Activated CD4-positive, alpha-beta T cell treated with anti-CD3 and anti-CD28 coated beads for 1 hour (primary cell): ENCODE measurements around the gene IL26.
A peak's percentile ranks its signal among the peaks of the same experiment; 100 is the strongest.

Experiments
- DNase-seq: peaks from one replicate; pipeline ENCODE4 v3.0.0-alpha.2; 2020

Gene IL26

GRCh38 chr12:68225576-68226476 lies at the start of gene IL26:
Gene IL26 (minus strand): TSS chr12:68225810. CDS start chr12:68225756, 54 bp downstream.
- DNase-seq, result no peak

GRCh38 chr12:68272732-68273131 lies 47.1 kb upstream of the IL26 start:
- DNase-seq, result no peak

GRCh38 chr12:68271346-68271745 lies 45.7 kb upstream of the IL26 start:
- no peak for DNase-seq

GRCh38 chr12:68270358-68270757 lies 44.7 kb upstream of the IL26 start:
- DNase-seq, result no peak

GRCh38 chr12:68269779-68270178 lies 44.2 kb upstream of the IL26 start:
- no peak for DNase-seq

- no peak for DNase-seq
Observed at GRCh38 chr12:68268967-68269366, 43.4 kb upstream of the IL26 start.

GRCh38 chr12:68267892-68268396 lies 42.3 kb upstream of the IL26 start:
- DNase-seq, result no peak

- no peak for DNase-seq
Observed at GRCh38 chr12:68264857-68265256, 39.2 kb upstream of the IL26 start.

- DNase-seq, result no peak
Observed at GRCh38 chr12:68264158-68264855, 38.7 kb upstream of the IL26 start.

- no peak for DNase-seq
Observed at GRCh38 chr12:68263366-68263765, 37.8 kb upstream of the IL26 start.

GRCh38 chr12:68261896-68262295 lies 36.3 kb upstream of the IL26 start:
- DNase-seq, result no peak

- no peak for DNase-seq
Observed at GRCh38 chr12:68260153-68260552, 34.5 kb upstream of the IL26 start.

GRCh38 chr12:68259318-68259940 lies 33.8 kb upstream of the IL26 start:
- DNase-seq, result no peak

GRCh38 chr12:68253504-68253903 lies 27.9 kb upstream of the IL26 start, which contains the start of gene IL22:
Gene IL22 (minus strand): TSS chr12:68253604. CDS start chr12:68253448, 156 bp downstream.
- no peak for DNase-seq

- DNase-seq, result no peak
Observed at GRCh38 chr12:68252077-68252476, 26.5 kb upstream of the IL26 start.

- no peak for DNase-seq
Observed at GRCh38 chr12:68250454-68250853, 24.8 kb upstream of the IL26 start.

- no peak for DNase-seq
Observed at GRCh38 chr12:68247785-68248184, 22.2 kb upstream of the IL26 start.

GRCh38 chr12:68246350-68246749 lies 20.7 kb upstream of the IL26 start:
- no peak for DNase-seq

GRCh38 chr12:68245180-68246021 lies 19.8 kb upstream of the IL26 start:
- no peak for DNase-seq

GRCh38 chr12:68242777-68243176 lies 17.2 kb upstream of the IL26 start:
- DNase-seq, result no peak

- peak; percentile 15 for DNase-seq
Observed at GRCh38 chr12:68240975-68241374, 15.4 kb upstream of the IL26 start.

GRCh38 chr12:68240079-68240478 lies 14.5 kb upstream of the IL26 start:
- no peak for DNase-seq
